GM18861 (cell line): ENCODE results near the gene GARRE1.
"Not testable (repeated sequence)": the region's sequence is repeated elsewhere in the genome, so short reads cannot be mapped to it uniquely, and the experiment has no call there.

Experiments used
- ATAC-seq: cut with Tn5 transposase; IDR thresholded peaks from one replicate; pipeline ENCODE4 v1.9.1; 2021; ENCODE audit not compliant: unreplicated experiment

GARRE1 gene

DNA sequence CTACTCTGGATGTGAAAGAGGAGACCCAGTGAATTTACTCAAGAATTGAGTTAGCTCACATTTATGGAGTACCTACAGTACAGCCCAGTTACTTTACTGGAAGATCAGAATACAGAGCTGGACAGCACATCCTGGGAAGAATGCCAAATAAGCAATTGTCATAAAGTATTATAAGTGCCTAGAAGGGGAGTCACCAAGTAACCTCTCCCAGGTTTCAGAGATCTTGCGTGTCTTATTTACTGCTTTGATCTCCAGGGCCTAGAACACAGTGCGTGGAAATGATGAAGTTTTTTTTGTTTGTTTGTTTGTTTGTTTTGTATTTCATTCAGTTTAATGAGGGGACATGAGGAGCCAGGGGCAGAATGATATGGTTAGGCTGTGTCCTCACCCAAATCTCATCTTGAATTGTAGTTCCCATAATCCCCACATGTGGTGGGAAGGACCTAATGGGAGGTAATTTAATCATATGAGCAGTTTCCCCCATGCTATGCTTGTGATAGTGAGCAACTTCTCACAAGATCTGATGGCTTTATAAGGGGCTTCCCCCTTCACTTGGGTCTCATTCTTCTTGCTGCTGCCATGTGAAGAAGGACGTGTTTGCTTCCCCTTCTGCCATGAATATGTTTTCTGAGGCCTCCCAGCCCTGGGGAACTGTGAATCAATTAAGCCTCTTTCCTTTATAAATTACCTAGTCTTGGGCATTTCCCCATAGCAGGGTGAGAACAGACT lies 5.2 kb downstream of the GARRE1 start:
- no peak for ATAC-seq

GRCh38 chr19:34260771-34261173 lies 6.4 kb downstream of the GARRE1 start:
- no peak for ATAC-seq

DNA sequence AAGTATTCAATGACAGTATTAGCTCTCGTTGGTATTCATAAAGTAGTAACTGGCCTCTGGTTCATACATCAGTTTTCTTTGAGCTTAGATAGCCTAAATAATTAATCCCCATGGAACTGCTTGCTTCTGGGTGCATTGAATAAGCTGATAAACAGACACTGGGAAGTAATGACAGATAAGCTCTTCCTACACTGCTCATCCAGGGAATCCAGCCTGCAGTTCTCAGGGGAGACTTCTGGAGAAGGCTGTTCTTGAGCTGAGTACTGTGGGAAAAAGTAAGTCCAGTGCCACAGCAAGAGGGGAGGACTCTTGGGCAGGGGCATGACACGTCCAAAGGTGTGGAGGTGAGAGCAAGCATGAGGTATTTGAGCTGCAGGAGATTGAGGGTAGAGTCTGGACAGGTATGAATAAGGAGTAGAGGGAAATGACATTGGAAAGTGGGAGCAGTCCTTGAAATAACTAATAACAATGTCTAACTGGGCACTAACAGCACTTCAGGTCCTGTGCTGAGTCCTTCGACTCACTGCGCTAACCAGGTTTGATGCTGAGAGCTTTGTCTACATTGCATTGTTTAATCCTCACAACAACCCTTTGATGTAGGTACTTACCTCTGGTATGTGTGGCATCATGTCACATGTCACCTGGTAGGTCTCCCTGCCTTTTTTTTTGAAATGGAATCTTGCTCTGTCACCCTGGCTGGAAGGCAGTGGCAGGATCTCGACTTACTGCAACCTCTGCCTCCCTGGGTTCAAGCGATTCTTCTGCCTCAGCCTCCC lies 7.2 kb downstream of the GARRE1 start:
- no peak for ATAC-seq

DNA sequence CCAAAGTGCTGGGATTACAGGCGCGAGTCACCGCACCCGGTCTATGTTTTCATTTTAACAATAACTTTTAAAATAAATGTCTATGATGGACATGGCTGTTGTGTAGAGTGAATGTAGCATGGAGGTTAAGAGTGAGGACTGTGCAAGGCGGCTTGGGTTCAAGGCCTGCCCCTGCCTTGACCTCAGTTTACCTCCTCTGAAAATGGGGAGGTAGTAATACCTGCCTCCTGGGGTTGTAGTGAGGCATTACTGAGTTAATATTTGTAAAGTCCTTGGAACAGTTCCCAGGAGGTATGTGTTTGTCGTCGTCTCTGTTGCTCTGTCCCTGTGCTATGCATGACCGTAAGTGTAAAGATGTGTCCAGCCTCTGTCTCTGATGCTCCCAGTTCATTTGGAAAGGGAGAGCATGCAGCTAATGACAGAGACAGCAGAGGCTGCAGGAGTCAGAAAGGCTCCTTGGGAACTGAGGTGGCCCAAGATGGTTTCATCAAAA lies 9.4 kb downstream of the GARRE1 start:
- no peak for ATAC-seq

DNA sequence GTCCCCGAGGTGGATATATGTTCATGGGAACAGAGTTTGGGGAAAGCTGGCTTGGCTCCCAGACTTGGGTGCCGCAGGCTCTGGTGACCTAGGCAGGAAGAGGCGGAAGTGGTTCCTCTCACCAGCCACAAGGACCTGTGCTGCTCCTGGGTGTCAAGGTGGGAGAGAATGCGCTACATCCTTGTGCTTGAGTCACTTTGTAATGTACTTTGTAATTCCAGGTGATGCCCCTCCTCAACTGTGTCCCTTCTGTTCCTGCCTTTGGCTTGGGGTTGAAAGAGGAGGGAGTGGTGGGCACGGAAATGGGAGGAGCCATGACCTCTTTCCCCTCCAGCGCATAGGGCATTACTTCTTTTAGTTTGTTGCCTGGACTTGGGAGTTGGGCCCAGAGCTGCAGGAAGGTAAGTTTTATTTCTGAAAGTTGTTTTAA lies 10.9 kb downstream of the GARRE1 start:
- ATAC-seq: no peak

GRCh38 chr19:34269081-34269480 lies 14.7 kb downstream of the GARRE1 start:
- ATAC-seq: no peak

- ATAC-seq: no peak
These were observed 15.1 kb downstream of the GARRE1 start for GRCh38 chr19:34269489-34269888.

GRCh38 chr19:34269968-34270621 lies 15.7 kb downstream of the GARRE1 start:
- peak; percentile 66 for ATAC-seq

DNA sequence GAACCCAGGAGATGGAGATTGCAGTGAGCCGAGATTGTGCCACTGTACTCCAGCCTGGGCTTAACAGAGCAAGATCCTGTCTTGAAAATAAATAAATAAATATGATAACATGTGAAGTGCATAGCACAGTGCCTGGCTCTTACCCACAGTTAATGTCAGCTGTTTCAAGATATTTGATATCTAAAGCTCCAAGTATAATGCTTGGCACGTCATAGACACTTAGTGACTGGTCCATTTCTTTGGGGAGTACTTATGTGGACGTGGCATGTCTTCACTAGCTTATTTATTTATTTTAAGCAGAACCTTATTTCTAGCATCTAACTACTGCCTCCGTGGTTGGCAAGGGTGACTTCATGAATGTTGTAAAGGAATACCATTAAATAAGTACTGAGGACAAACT lies 18.8 kb downstream of the GARRE1 start:
- no peak for ATAC-seq

- no peak for ATAC-seq
These were observed 20.0 kb downstream of the GARRE1 start for GRCh38 chr19:34274284-34274826.

GRCh38 chr19:34274827-34275625 lies 20.7 kb downstream of the GARRE1 start:
- ATAC-seq: no peak

GRCh38 chr19:34275705-34276104 lies 21.4 kb downstream of the GARRE1 start:
- no peak for ATAC-seq

DNA sequence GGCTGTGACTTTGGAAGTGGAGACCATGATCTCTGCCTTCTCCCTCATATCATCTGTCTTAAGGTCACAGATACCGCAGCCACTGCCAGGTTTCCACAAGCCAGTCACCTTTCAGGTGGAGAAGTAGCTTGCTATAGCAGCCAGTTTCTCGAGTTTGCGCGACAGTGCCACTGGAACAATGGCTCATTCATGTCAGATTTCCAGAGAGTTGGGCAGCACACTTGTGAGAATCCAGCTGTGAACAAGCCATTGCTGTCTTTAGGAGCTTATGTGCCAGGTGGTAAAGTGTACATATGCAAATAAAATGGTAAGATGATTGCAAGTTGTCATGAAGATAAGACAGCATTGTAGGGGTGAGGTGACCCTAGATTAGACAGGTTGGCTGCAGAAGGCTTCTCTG lies 22.3 kb downstream of the GARRE1 start:
- no peak for ATAC-seq

DNA sequence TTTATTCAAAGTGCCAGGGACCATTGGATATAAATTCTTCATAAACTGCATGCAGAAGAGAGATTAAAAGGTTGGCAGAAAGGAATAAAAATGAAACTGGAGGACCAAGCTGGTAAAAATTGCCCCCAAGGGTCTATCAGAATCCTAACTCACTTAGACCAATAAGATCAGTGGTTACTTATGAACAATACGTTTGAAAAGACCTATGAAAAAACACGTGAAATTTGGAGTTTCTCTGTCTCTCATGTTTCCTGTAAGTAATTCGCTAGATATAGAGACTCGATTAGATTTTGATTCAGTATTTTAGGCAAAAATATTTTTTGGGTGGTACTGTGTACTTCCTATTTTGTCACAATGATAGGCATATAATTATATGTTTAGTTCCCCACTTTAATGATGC lies 22.9 kb downstream of the GARRE1 start:
- ATAC-seq: no peak

DNA sequence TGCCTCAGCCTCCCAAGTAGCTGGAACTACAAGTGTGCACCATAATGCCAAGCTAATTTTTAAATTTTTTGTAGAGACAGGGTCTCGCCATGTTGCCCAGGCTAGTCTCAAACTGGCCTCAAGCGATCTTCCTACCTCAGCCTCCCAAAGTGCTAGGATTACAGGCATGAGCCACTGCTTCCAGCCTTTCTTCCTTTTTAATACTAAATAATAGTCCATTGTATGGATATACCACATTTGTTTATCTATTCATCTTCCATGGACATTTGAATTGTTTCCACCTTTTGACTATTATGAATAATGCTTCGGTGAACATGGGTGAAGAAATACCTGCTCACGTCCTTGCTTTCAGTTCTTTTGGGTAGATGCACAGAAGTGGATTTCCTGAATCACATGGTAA lies 24.4 kb downstream of the GARRE1 start:
- no peak for ATAC-seq

- ATAC-seq: not testable (repeated sequence)
These were observed 27.1 kb downstream of the GARRE1 start for GRCh38 chr19:34281444-34281843.

GRCh38 chr19:34282611-34283519 lies 28.5 kb downstream of the GARRE1 start:
- no peak for ATAC-seq

GRCh38 chr19:34284505-34284904 lies 30.2 kb downstream of the GARRE1 start:
- no peak for ATAC-seq

DNA sequence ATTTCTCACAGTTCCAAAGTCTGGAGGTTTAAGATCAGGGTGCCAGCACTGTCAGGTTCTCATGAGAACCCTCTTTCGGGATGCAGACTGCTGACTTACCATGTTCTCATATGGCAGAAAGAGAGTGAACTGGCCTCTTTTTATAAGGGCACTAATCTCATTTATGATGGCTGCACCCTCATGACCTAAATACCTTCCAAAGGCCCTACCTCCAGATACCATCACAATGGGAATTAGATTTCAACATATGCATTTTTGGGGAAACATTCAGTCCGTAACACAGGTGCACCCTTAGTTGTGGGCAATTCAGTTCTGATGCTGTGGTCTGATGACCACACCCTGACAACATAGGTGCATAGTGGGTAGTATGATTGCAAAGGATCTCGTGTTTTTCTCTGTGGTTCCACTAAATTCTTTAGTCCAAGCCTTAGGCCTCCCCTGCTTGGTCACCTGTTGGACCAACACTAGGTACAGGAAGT lies 33.3 kb downstream of the GARRE1 start:
- ATAC-seq: no peak
